ENCODE results near the gene DMRTA1.

DNA sequence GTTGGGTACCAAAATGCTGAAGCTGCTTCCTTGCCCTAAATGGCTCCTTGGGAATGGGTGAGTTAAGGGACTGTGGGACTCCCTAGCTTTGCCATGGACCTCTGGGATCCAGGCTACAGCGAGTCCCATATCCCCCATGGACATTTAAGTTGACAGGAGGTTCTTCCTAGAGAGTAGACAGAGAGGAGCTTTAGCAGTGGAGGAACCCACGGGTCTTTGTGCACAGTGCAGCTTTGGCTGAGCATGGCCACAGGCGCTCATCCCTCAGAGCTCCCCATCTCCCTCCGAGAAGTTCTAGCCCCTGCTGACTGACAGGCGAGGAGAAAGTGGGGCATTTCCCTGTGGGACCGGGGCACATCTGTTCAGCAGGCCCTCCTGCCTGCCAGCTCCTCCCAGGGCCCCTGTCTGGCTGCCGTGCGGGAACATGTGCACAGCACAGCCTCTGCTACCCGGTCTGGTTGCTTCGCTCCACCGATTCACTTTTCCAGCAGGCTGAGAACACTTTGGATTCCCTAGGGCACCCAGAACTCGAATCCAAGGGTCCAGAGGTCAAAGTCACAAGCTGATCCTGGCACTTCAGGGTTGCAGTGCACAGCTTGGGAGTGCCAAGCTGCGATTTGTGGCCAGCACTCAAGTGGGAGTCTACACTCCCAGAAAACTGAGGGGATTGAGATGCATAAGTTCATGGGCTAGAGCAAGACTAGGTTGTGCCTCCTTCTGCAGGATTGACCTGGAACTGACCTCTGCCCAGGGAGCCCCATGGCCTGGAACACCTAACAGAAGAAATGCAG lies 40.6 kb upstream of the DMRTA1 start:
- TF ChIP-seq, protein P1, sequence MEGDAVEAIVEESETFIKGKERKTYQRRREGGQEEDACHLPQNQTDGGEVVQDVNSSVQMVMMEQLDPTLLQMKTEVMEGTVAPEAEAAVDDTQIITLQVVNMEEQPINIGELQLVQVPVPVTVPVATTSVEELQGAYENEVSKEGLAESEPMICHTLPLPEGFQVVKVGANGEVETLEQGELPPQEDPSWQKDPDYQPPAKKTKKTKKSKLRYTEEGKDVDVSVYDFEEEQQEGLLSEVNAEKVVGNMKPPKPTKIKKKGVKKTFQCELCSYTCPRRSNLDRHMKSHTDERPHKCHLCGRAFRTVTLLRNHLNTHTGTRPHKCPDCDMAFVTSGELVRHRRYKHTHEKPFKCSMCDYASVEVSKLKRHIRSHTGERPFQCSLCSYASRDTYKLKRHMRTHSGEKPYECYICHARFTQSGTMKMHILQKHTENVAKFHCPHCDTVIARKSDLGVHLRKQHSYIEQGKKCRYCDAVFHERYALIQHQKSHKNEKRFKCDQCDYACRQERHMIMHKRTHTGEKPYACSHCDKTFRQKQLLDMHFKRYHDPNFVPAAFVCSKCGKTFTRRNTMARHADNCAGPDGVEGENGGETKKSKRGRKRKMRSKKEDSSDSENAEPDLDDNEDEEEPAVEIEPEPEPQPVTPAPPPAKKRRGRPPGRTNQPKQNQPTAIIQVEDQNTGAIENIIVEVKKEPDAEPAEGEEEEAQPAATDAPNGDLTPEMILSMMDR (IDR thresholded peaks at IDR 0.05), result no peak
- no peak for TF ChIP-seq POLR2A (IDR thresholded peaks at IDR 0.05)

Data from uterus (tissue), 2 donors.